ENCODE data around the gene ZNF814.
"Not testable (repeated sequence)": the region's sequence is repeated elsewhere in the genome, so short reads cannot be mapped to it uniquely, and the experiment has no call there.

The ZNF814 gene

DNA sequence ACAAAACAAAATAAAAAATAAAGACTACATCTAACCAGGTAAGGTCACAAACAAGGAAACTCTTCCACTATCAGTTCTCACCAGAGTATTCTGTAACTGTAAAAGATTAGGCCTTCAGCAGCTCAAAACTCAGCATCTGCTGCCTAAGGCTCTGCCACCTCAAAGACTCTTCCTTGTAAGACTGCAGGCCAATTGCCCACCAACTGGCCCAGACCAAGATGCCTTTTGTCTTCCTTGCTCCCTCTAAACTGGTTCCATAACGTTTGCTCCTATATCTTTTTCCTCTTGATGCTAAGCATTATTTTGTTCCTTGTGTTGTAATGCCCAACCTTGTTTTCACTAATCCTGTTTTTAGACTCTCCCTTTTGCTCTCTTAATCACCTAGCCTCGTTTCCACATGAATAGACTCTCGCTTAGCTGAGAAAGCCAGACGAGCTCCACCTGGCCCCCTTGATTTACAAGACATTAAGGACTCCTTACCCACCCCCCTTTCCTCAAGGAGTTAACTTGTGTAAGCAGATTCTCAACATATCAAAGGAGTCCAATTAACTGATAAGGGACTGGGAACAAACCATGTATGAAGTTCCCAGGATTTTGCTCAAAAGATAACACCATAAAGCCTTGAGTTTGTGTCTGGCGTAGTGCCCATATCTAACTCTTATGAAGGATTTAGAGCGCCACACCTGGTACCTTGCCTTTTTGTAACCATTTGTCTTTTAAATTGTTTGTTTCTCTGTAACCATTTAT is 1.5 kb downstream of the ZNF814 start:
- ATAC-seq (replicated peaks; ENCODE audit: extremely low read depth, poor library complexity, severe bottlenecking) (no peak), DNase-seq (ENCODE audit: low spot score in 2 of 2) (no peak)
- Mint-ChIP-seq H3K4me1 (peaks cover 21% of the 10 kb centered on the region), H3K4me3 (peak overlapping the region; percentile 89), H3K27ac (ENCODE audit: low read depth) (no peak overlapping the region), H3K27me3 (no peaks in the 10 kb centered on the region), H3K9me3 (peaks cover 10% of the 10 kb centered on the region), H3K36me3 (ENCODE audit: insufficient read depth) (peaks cover 12% of the 10 kb centered on the region)

DNA sequence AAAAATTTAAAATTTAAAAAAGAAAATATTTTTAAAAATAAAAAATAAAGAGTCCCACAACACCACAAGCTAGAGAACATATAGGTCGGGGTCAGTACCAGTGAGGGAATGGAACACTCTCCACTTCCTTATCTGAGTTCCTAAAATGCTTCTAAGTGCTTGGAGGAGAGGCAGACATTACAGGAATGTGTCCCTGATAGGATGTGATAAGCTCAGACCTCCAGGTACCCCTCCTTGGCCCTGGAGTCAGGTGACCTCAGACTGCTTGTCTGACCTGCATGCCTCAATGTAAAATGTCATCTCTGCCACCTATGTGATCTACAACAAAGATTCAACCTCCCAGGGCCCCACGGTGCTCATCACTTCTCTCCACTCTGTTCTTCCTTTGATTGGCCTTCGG is 2.8 kb downstream of the ZNF814 start:
- peaks cover 5% of the 10 kb centered on the region for H3K9me3 Mint-ChIP-seq
- H3K4me3 Mint-ChIP-seq, result no peak overlapping the region
- peaks cover 12% of the 10 kb centered on the region for H3K36me3 Mint-ChIP-seq (ENCODE audit: insufficient read depth)
- ATAC-seq (replicated peaks; ENCODE audit: extremely low read depth, poor library complexity, severe bottlenecking) (no peak), DNase-seq (ENCODE audit: low spot score in 2 of 2) (no peak)
- H3K27ac Mint-ChIP-seq (ENCODE audit: low read depth), result no peak overlapping the region
- no peaks in the 10 kb centered on the region for H3K27me3 Mint-ChIP-seq
- peaks cover 21% of the 10 kb centered on the region for H3K4me1 Mint-ChIP-seq

DNA sequence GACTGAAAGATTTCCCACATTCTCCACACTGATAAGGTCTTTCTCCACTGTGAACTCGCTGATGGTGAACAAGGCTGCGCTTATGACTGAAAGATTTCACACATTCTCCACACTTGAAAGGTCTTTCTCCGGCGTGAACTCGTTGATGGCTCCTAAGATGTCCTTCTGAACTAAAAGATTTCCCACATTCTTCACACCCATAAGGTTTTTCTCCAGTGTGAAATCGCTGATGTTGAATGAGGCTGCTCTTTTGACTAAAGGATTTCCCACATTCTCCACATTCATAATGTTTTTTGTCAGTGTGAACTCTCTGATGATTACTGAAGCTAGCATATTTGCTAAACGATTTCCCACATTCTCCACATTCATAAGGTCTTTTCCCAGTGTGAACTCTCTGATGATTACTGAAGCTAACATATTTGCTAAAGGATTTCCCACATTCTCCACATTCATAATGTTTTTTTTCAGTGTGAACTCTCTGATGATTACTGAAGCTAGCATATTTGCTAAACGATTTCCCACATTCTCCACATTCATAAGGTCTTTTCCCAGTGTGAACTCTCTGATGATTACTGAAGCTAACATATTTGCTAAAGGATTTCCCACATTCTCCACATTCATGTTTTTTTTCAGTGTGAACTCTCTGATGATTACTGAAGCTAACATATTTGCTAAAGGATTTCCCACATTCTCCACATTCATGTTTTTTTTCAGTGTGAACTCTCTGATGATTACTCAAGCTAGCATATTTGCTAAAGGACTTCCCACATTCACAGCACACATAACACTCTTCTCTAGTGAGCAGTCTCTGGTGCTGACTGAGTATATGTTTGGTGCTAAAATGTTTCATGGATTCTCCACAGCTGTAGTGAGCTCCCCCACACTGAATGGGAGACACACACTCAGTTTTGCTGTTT is 14.7 kb downstream of the ZNF814 start:
- DNase-seq (ENCODE audit: low spot score in 2 of 2); H3K4me3 Mint-ChIP-seq; H3K4me1 Mint-ChIP-seq; ATAC-seq (replicated peaks; ENCODE audit: extremely low read depth, poor library complexity, severe bottlenecking); H3K27ac Mint-ChIP-seq (ENCODE audit: low read depth); H3K27me3 Mint-ChIP-seq: not testable (repeated sequence)
- Mint-ChIP-seq H3K9me3 (peaks cover 30% of the 10 kb centered on the region), H3K36me3 (ENCODE audit: insufficient read depth) (peaks cover 26% of the 10 kb centered on the region)

DNA sequence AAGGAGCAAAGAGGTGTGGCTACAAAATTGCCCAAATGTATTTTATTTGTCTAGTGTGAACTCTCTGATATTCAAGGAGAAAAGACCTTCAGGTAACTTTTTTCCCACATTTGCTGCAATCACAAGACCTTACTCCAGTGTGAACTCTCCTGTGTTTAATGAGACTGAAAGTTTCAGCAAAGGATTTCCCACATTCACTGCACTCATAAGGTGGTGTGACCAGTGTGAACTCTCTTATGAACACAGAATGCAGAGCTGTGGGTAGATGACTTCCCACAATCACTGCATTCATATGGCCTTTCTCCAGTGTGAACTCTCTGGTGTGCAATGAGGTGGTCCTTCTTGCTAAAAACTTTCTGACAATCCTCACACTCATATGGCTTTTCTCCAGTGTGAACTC is 16.4 kb downstream of the ZNF814 start:
- Mint-ChIP-seq H3K27me3 (no peaks in the 10 kb centered on the region), H3K36me3 (ENCODE audit: insufficient read depth) (peaks cover 26% of the 10 kb centered on the region), H3K4me3 (no peak overlapping the region), H3K27ac (ENCODE audit: low read depth) (no peak overlapping the region), H3K4me1 (no peaks in the 10 kb centered on the region), H3K9me3 (peaks cover 25% of the 10 kb centered on the region)
- ATAC-seq (replicated peaks; ENCODE audit: extremely low read depth, poor library complexity, severe bottlenecking) (no peak), DNase-seq (ENCODE audit: low spot score in 2 of 2) (no peak)

DNA sequence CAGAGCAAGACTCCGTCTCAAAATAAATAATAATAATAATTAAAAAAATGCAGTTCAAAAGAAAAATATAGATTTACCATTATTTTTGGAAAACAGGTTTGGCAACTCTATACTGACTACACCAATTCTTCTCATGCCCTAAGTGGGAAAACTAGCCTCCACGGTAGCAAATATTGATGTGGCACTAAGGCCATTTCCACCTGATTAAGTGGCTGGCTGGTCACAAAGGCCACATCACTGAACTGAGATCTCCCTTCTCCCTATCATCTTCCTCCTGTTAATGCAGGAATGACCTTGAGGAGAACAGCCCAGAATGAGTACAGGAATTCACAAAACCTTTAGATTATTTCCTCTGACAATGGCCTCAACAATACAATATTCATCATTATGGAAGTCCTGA is 18.6 kb downstream of the ZNF814 start:
- H3K27ac Mint-ChIP-seq (ENCODE audit: low read depth), result no peak overlapping the region
- H3K9me3 Mint-ChIP-seq, result peaks cover 10% of the 10 kb centered on the region
- H3K4me1 Mint-ChIP-seq, result no peaks in the 10 kb centered on the region
- peaks cover 32% of the 10 kb centered on the region for H3K36me3 Mint-ChIP-seq (ENCODE audit: insufficient read depth)
- no peaks in the 10 kb centered on the region for H3K27me3 Mint-ChIP-seq
- no peak for DNase-seq (ENCODE audit: low spot score in 2 of 2)
- no peak for ATAC-seq (replicated peaks; ENCODE audit: extremely low read depth, poor library complexity, severe bottlenecking)
- H3K4me3 Mint-ChIP-seq, result no peak overlapping the region

DNA sequence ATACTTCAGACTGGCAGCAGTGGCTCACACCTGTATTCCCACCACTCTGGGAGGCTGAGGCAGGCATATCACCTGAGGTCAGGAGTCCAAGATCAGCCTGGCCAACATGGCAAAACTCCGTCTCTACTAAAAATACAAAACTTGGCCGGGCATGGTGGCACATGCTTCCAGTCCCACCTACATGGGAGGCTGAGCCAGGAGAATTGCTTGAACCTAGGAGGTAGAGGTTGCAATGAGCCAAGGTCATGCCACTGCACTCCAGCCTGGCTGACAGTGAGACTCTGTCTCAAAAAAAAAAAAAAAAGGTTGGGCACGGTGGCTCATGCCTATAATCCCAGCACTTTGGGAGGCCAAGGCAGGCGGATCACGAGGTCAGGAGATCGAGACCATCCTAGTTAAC is 19.2 kb downstream of the ZNF814 start:
- H3K27me3 Mint-ChIP-seq; H3K4me3 Mint-ChIP-seq; H3K9me3 Mint-ChIP-seq; H3K4me1 Mint-ChIP-seq; ATAC-seq (replicated peaks; ENCODE audit: extremely low read depth, poor library complexity, severe bottlenecking); H3K27ac Mint-ChIP-seq (ENCODE audit: low read depth); DNase-seq (ENCODE audit: low spot score in 2 of 2): not testable (repeated sequence)
- H3K36me3 Mint-ChIP-seq (ENCODE audit: insufficient read depth), result peaks cover 35% of the 10 kb centered on the region

DNA sequence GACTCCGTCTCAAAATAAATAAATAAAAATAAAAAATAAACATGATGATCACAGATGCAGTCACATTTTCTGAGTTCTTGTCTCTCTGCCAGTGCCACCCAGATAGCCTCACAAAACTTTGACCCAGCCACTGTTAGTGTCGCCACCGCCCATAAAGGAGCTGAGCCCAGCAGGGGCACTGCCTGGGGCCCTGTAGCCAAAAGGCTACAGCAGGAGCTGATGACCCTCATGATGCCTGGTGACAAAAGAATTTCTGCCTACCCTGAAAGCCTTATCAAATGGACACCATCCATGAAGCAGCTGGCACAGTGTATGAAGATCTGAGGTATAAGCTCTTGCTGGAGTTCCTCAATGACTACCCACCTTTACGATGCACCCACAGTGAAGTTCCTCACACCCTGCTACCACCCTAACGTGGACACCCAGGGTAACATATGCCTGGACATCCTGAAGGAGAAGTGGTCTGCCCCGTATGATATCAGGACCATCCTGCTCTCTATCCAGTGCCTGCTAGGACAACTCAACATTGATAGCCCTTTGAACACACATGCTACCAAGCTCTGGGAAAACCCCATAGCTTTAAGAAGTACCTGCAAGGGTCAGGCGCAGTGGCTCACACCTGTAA is 20.9 kb downstream of the ZNF814 start:
- Mint-ChIP-seq H3K27ac (ENCODE audit: low read depth) (no peak overlapping the region), H3K27me3 (no peaks in the 10 kb centered on the region), H3K9me3 (peaks cover 5% of the 10 kb centered on the region), H3K4me3 (no peak overlapping the region), H3K4me1 (no peaks in the 10 kb centered on the region), H3K36me3 (ENCODE audit: insufficient read depth) (peaks cover 36% of the 10 kb centered on the region)
- ATAC-seq (replicated peaks; ENCODE audit: extremely low read depth, poor library complexity, severe bottlenecking) (no peak), DNase-seq (ENCODE audit: low spot score in 2 of 2) (no peak)

DNA sequence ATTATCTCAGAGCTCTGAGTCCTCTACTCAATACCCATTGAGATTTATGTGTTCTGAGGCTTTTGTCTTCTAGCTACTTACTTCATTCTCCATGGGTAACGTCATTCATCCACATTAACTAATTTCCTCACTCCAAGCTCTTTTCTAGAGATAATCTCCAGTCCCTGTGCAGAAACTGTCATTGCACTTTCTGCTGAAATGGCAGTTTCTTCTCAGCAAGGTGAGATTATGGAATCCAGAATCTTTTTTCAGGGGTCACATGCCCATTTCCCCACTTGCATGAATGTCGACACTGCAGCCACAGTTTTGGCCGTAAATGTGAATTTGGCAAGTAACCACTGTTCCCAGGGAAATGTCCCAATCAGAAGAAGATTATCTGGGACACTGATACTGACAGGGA is 26.5 kb downstream of the ZNF814 start:
- not testable (repeated sequence) for ATAC-seq (replicated peaks; ENCODE audit: extremely low read depth, poor library complexity, severe bottlenecking); H3K9me3 Mint-ChIP-seq; H3K27ac Mint-ChIP-seq (ENCODE audit: low read depth); DNase-seq (ENCODE audit: low spot score in 2 of 2); H3K4me3 Mint-ChIP-seq; H3K27me3 Mint-ChIP-seq; H3K4me1 Mint-ChIP-seq
- H3K36me3 Mint-ChIP-seq (ENCODE audit: insufficient read depth), result peaks cover 54% of the 10 kb centered on the region

DNA sequence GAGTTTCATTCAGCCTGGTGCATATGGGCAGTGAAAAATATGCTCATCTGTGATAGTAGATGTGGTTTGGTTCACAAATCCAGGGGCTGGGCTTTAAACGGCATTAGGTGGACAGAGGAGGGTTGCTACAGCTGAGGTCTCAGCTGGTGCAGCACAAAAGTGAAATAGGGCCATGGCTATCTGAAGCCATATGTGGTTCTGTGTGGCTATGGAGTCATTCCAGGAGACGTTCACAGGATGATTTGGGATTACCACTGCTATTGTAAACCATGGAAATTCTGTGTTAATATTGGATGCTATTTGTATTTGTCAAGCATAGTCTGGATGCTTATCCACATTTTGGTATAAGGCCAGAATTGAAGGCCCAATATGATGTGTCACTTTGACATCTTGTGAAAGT is 34.7 kb downstream of the ZNF814 start:
- Mint-ChIP-seq H3K36me3 (ENCODE audit: insufficient read depth) (peaks cover 45% of the 10 kb centered on the region), H3K4me1 (peaks cover 37% of the 10 kb centered on the region)
- H3K27me3 Mint-ChIP-seq; ATAC-seq (replicated peaks; ENCODE audit: extremely low read depth, poor library complexity, severe bottlenecking); H3K9me3 Mint-ChIP-seq; H3K4me3 Mint-ChIP-seq; DNase-seq (ENCODE audit: low spot score in 2 of 2); H3K27ac Mint-ChIP-seq (ENCODE audit: low read depth): not testable (repeated sequence)

DNA sequence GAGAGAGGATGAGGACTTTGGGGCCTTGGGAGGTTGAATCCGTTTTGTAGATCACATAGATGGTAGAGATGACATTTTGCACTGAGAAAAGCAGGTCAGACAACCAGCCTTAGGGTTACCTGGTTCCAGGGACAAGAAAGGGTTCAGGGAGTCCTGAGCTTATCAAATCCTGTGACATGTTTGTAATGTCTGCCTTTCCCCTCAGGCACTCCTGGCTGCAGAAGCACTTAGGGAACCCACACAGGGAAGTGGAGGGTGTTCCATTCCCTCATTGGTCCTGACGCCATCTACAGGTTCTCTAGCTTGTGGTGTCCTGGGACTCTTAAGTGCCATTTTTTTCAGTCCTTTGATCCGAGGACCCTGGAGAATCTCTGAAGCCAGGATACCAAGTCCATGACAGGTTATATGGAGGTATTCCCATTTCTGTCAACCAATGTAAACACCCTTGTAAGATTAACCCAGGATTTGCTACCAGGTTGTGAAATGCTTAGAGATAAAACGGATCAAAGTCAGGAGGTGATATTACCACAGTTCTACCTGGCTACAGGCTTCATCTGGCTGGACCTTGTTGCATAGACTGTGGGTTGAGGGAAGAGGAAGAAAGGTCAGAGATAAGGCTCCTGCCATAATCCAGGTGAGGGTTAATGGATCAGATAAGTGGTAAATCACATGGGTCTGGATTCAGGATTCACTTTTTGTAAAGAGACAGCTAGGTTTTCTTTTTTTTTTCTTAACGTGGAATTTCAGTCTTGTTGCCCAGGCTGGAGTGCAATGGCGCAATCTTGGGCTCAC is 36.8 kb downstream of the ZNF814 start:
- H3K4me3 Mint-ChIP-seq, result not testable (repeated sequence)

DNA sequence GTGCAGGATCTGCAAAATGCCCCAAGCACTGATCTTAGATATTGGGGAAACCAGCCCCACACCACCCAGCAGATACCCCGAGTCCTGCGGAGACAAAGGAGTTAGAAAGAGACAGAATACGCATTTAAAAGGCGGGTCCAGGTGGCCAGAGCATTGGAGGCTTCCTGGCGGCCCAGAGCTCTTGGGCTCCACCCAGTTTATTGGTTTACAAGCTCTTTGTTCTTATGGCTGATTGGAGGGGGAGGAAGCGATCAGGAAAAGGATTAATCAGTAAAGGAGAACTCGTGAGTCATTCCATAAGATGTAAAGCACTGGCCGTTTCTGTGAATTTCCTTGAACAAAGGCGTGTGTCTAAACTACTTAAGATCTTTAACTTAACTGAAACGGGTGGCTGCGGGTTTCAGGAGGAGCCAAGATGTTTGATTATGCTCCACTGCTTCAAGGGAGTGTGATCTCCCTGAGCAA is 38.3 kb downstream of the ZNF814 start:
- Mint-ChIP-seq H3K27ac (ENCODE audit: low read depth) (peak overlapping the region; percentile 97), H3K9me3 (no peaks in the 10 kb centered on the region), H3K4me3 (peak overlapping the region; percentile 95), H3K4me1 (peaks cover 32% of the 10 kb centered on the region), H3K27me3 (no peaks in the 10 kb centered on the region), H3K36me3 (ENCODE audit: insufficient read depth) (peaks cover 24% of the 10 kb centered on the region)
- ATAC-seq (replicated peaks; ENCODE audit: extremely low read depth, poor library complexity, severe bottlenecking) (no peak), DNase-seq (ENCODE audit: low spot score in 2 of 2) (no peak)

More for the DNA sequence above, 36.8 kb downstream of the ZNF814 start:
- peaks cover 30% of the 10 kb centered on the region for H3K36me3 Mint-ChIP-seq (ENCODE audit: insufficient read depth)
- not testable (repeated sequence) for ATAC-seq (replicated peaks; ENCODE audit: extremely low read depth, poor library complexity, severe bottlenecking); H3K27me3 Mint-ChIP-seq; DNase-seq (ENCODE audit: low spot score in 2 of 2); H3K9me3 Mint-ChIP-seq
- H3K27ac Mint-ChIP-seq (ENCODE audit: low read depth), result peak overlapping the region; percentile 97
- H3K4me1 Mint-ChIP-seq, result peaks cover 36% of the 10 kb centered on the region

Measured in central memory CD8-positive, alpha-beta T cell (primary cell).